CD14-positive monocyte (primary cell): Measurements from ENCODE around the gene CCN5. TPM values are rescaled to one million over a fixed set of nuclear protein-coding genes. Genes with fewer than 3 reads are reported as not detected.

Experiments used
- DNase-seq, 3 donors: peaks; one replicate each; pipeline ENCODE4 v3.0.0-alpha.2; 2011 to 2022
- H2AFZ ChIP-seq: 2 replicates; pipeline ENCODE4 v1.6.0; 2012; ENCODE audit warnings: mild to moderate bottlenecking, low read depth, low read length, inconsistent platforms; ENCODE audit not compliant: insufficient read depth, poor library complexity, severe bottlenecking
- H3K27ac ChIP-seq, 2 donors: 1 replicate in 1 of 2; 2 replicates in 1 of 2; pipeline ENCODE4 v1.5.1; 2012 to 2013; ENCODE audit warnings: low read length in 2 of 2, control low read depth in 1 of 2, inconsistent platforms in 1 of 2, low read depth in 1 of 2, mild to moderate bottlenecking in 1 of 2
- H3K27me3 ChIP-seq, 2 donors: one replicate each; pipeline versions ENCODE4 v1.6.0 to v1.6.1; 2011 to 2013; ENCODE audit warnings: low read length in 2 of 2; ENCODE audit not compliant: control insufficient read depth in 2 of 2, insufficient read depth in 2 of 2
- H3K36me3 ChIP-seq, 2 donors: replicated peaks in 1 of 2; 1 replicate in 1 of 2; 2 replicates in 1 of 2; pipeline versions ENCODE4 v1.5.1 to v1.6.1; 2012 to 2013; ENCODE audit warnings: low read length in 2 of 2, control low read depth in 1 of 2, inconsistent platforms in 1 of 2, mild to moderate bottlenecking in 1 of 2; ENCODE audit not compliant: insufficient read depth in 2 of 2, control insufficient read depth in 1 of 2
- H3K4me1 ChIP-seq, 2 donors: 1 replicate in 1 of 2; 2 replicates in 1 of 2; pipeline versions ENCODE4 v1.5.1 to v1.6.1; 2012 to 2013; ENCODE audit warnings: low read length in 2 of 2, control low read depth in 1 of 2, inconsistent platforms in 1 of 2, mild to moderate bottlenecking in 1 of 2, moderate library complexity in 1 of 2; ENCODE audit not compliant: insufficient read depth in 2 of 2, control insufficient read depth in 1 of 2
- H3K4me2 ChIP-seq: replicated peaks from 2 replicates; pipeline ENCODE3; 2012; ENCODE audit warnings: low read length, moderate library complexity, mild to moderate bottlenecking; ENCODE audit not compliant: poor library complexity, severe bottlenecking; ENCODE audit errors: extremely low read depth
- H3K4me3 ChIP-seq, 3 experiments: fragments of 200-600 bp in 1 of 3; sonication (generic) in 1 of 3; replicated peaks in 1 of 3; 1 replicate in 2 of 3; 2 replicates in 1 of 3; pipeline ENCODE4 v1.5.1; 2011 to 2013; ENCODE audit warnings: low read length in 3 of 3, mild to moderate bottlenecking in 3 of 3, control low read depth in 2 of 3, low read depth in 2 of 3, inconsistent platforms in 1 of 3, moderate library complexity in 1 of 3
- H3K79me2 ChIP-seq: 2 replicates; pipeline ENCODE4 v1.6.0; 2012; ENCODE audit warnings: mild to moderate bottlenecking, control low read depth, inconsistent platforms, low read length, moderate library complexity; ENCODE audit not compliant: insufficient read depth
- H3K9ac ChIP-seq: 2 replicates; pipeline ENCODE4 v1.6.0; 2017; ENCODE audit warnings: low read length, mild to moderate bottlenecking; ENCODE audit not compliant: insufficient read depth, poor library complexity, severe bottlenecking
- H3K9me3 ChIP-seq, 2 donors: replicated peaks in 1 of 2; 1 replicate in 1 of 2; 2 replicates in 1 of 2; pipeline versions ENCODE4 v1.5.1 to v1.6.1; 2012 to 2013; ENCODE audit warnings: low read length in 2 of 2, control low read depth in 1 of 2; ENCODE audit not compliant: control insufficient read depth in 1 of 2, insufficient read depth in 1 of 2
- H4K20me1 ChIP-seq: 2 replicates; pipeline ENCODE4 v1.6.0; 2012; ENCODE audit warnings: mild to moderate bottlenecking, low read length, control low read depth, moderate library complexity; ENCODE audit not compliant: insufficient read depth
- H3K27ac Mint-ChIP-seq, 7 donors: one replicate each; pipeline ENCODE4 v1.8.0; 2020; ENCODE audit warnings: mild to moderate bottlenecking in 7 of 7, mixed read lengths in 7 of 7, moderate library complexity in 6 of 7, inconsistent platforms in 2 of 7
- H3K27me3 Mint-ChIP-seq, 3 donors: one replicate each; pipeline ENCODE4 v1.8.0; 2021 to 2022; ENCODE audit warnings: low read depth in 3 of 3, mild to moderate bottlenecking in 3 of 3, mixed read lengths in 3 of 3, moderate library complexity in 3 of 3, inconsistent platforms in 1 of 3
- H3K36me3 Mint-ChIP-seq, 2 donors: one replicate each; pipeline ENCODE4 v1.8.0; 2020; ENCODE audit warnings: mixed read lengths in 2 of 2, inconsistent platforms in 1 of 2, mild to moderate bottlenecking in 1 of 2
- H3K4me1 Mint-ChIP-seq: one replicate; pipeline ENCODE4 v1.8.0; 2020; ENCODE audit warnings: mild to moderate bottlenecking, mixed read lengths
- H3K4me3 Mint-ChIP-seq, 2 donors: one replicate each; pipeline ENCODE4 v1.8.0; 2020; ENCODE audit warnings: mild to moderate bottlenecking in 2 of 2, mixed read lengths in 2 of 2, moderate library complexity in 1 of 2
- H3K9me3 Mint-ChIP-seq, 7 donors: one replicate each; pipeline ENCODE4 v1.8.0; 2020 to 2022; ENCODE audit warnings: mixed read lengths in 7 of 7, mild to moderate bottlenecking in 6 of 7, moderate library complexity in 6 of 7, inconsistent platforms in 2 of 7
- WGBS: methylation state at CpG from one replicate; pipeline ENCODE4 v1.1.5; 2013; ENCODE audit warnings: missing lambda C conversion rate; ENCODE audit not compliant: insufficient coverage; 5-methylcytosine and 5-hydroxymethylcytosine counted together
- intact Hi-C, 2 donors: fragments of 100-400 bp; cut with micrococcal nuclease; formaldehyde crosslinking; loops; one replicate each; pipeline versions ENCODE4 v1.15.0 to v1.15.1; 2023
- polyA plus RNA-seq, 3 donors: library from polyadenylated mRNA; depleted of rRNA in 1 of 3; unstranded in 2 of 3; stranded (reverse) in 1 of 3; fragments of 300-500 nt in 2 of 3; fragments of >200 nt in 1 of 3; fragmentation: Illumina TruSeq in 2 of 3; gene quantifications; 1 replicate in 2 of 3; 2 replicates in 1 of 3; pipeline ENCODE4 v1.2.3, GENCODE V29; 2012 to 2021
- TF ChIP-seq, protein P1 (sequence below): fragments of 200-600 bp; IDR thresholded peaks from one replicate; pipeline ENCODE4 v1.8.0; 2022; ENCODE audit warnings: antibody characterized with exemption, mild to moderate bottlenecking

CCN5 gene
- polyA plus RNA-seq, 3 donors, result not detected

DNA sequence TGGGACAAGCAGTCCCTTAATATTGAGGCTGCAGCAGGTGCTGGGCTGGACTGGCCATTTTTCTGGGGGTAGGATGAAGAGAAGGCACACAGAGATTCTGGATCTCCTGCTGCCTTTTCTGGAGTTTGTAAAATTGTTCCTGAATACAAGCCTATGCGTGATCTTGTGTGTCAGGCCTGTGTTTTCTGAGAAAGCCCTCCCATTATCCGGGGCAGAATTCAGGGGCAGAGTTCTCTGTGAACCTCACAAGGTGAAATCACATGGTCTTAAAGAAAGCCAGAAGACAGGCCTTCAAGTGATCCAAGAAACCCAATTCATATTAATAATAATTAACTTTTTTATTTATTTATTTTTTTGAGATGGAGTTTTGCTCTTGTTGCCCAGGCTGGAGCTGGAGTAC, 12.5 kb downstream of the CCN5 start:
- Histone ChIP-seq H3K4me2 (no peak overlapping the region), H3K79me2 (no peaks in the 10 kb centered on the region), H2AFZ (no peak overlapping the region), H3K4me1 (peaks cover 6 to 7% of the 10 kb centered on the region in 2 donors), H3K36me3 (no peaks in the 10 kb centered on the region), H3K27ac (no peak overlapping the region), H3K4me3 (no peak overlapping the region), H3K27me3 (no peaks in the 10 kb centered on the region), H3K9ac (no peak overlapping the region), H4K20me1 (no peaks in the 10 kb centered on the region), H3K9me3 (no peaks in the 10 kb centered on the region)
- WGBS, result no CpG with 5 or more reads among the region's 2 CpGs
- H3K9me3 Mint-ChIP-seq, result peaks cover 0 to 1% (median 0%) of the 10 kb centered on the region in 7 donors
- peaks cover 10% of the 10 kb centered on the region for H3K4me1 Mint-ChIP-seq
- TF ChIP-seq, protein P1, sequence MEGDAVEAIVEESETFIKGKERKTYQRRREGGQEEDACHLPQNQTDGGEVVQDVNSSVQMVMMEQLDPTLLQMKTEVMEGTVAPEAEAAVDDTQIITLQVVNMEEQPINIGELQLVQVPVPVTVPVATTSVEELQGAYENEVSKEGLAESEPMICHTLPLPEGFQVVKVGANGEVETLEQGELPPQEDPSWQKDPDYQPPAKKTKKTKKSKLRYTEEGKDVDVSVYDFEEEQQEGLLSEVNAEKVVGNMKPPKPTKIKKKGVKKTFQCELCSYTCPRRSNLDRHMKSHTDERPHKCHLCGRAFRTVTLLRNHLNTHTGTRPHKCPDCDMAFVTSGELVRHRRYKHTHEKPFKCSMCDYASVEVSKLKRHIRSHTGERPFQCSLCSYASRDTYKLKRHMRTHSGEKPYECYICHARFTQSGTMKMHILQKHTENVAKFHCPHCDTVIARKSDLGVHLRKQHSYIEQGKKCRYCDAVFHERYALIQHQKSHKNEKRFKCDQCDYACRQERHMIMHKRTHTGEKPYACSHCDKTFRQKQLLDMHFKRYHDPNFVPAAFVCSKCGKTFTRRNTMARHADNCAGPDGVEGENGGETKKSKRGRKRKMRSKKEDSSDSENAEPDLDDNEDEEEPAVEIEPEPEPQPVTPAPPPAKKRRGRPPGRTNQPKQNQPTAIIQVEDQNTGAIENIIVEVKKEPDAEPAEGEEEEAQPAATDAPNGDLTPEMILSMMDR, result no peak
- peaks cover 0 to 5% (median 0%) of the 10 kb centered on the region in 3 donors for H3K27me3 Mint-ChIP-seq
- no peaks in the 10 kb centered on the region for H3K36me3 Mint-ChIP-seq
- no peak overlapping the region for H3K27ac Mint-ChIP-seq
- H3K4me3 Mint-ChIP-seq, result no peak overlapping the region
- DNase-seq, result no peak
- intact Hi-C loops, result no loop called here

DNA sequence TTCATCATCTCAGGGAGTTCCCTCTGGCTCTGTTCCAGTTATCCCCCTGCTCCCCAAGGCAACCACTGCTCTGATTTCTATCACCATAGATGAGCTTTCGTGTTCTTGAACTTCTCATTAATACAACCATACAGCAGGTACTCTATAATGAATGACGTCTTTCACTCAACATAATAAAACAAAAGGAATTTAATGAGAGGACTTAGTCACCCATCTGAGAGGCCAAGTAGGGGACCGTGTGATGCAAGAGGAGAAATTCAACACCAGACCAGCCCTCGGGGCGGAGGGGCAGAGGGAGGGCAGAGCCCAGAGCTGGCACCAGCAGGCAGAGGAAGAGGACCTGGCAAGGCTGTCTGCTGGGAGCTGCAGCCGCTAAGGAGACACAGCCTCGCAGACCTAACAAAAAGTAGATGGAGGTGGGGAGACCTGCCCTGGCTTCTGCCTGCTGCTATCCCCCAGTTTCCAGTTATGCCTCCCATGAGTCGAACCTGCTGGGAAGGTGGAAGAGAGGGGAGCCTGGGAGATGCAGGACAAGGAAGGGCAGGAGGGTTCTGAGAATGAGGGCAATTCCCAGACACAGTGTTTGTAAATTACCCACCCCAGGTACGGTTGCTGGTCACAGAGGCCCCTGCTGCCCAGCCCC, 13.8 kb downstream of the CCN5 start:
- DNase-seq, result peak; percentile 26 to 65 (median 33)
- H3K27ac Mint-ChIP-seq, result no peak overlapping the region

More for the DNA sequence above, 13.8 kb downstream of the CCN5 start:
- TF ChIP-seq, protein P1, result no peak
- peaks cover 0 to 1% (median 0%) of the 10 kb centered on the region in 7 donors for H3K9me3 Mint-ChIP-seq
- no peak overlapping the region for H3K4me3 Mint-ChIP-seq
- H3K27ac ChIP-seq, result no peak overlapping the region
- no peaks in the 10 kb centered on the region for H3K27me3 ChIP-seq
- H3K79me2 ChIP-seq, result no peaks in the 10 kb centered on the region
- H3K4me3 ChIP-seq, result no peak overlapping the region
- no peaks in the 10 kb centered on the region for H4K20me1 ChIP-seq
- peaks cover 6 to 7% of the 10 kb centered on the region in 2 donors for H3K4me1 ChIP-seq
- WGBS, result 21% methylated on average over 7 of the region's 9 CpGs
- H3K4me2 ChIP-seq, result no peak overlapping the region
- H2AFZ ChIP-seq, result peak overlapping the region; percentile 51
- peaks cover 0 to 5% (median 2%) of the 10 kb centered on the region in 3 donors for H3K27me3 Mint-ChIP-seq
- peaks cover 8% of the 10 kb centered on the region for H3K4me1 Mint-ChIP-seq
- H3K9me3 ChIP-seq, result no peaks in the 10 kb centered on the region
- H3K36me3 ChIP-seq, result no peaks in the 10 kb centered on the region
- intact Hi-C loops, result no loop called here
- H3K36me3 Mint-ChIP-seq, result no peaks in the 10 kb centered on the region
- H3K9ac ChIP-seq, result no peak overlapping the region
